H1 (cell line): ENCODE data around the gene MYO5A. TPM values are rescaled to one million over a fixed set of nuclear protein-coding genes. Genes with fewer than 3 reads are reported as not detected.

Experiments
- CTCF ChIA-PET: fragments of 300-600 bp; sonication (Branson Sonifier 250); formaldehyde crosslinking; loops from one replicate; lab custom pipeline; 2021; ENCODE audit not compliant: partially characterized antibody; lab: Charles Lee
- POLR2A ChIA-PET: fragments of 300-600 bp; sonication (Branson Sonifier 250); formaldehyde crosslinking; loops from one replicate; lab custom pipeline; 2021; ENCODE audit warnings: inconsistent platforms; ENCODE audit not compliant: partially characterized antibody; lab: Charles Lee
- DNase-seq, 2 experiments: peaks; one replicate each; pipeline versions ENCODE4 v3.0.0 to v3.0.0-alpha.2; 2010 to 2022; ENCODE audit warnings: low spot score in 2 of 2, low read depth in 1 of 2, mixed read lengths in 1 of 2
- FAIRE-seq: peaks from 2 replicates; lab custom pipeline; 2011; peaks lifted over from hg19 to GRCh38; lab: Jason Lieb, UNC
- H2AFZ ChIP-seq: 2 replicates; pipeline ENCODE4 v1.8.1; 2012; ENCODE audit warnings: low read length, inconsistent platforms
- H2AK5ac ChIP-seq: 2 replicates; pipeline ENCODE4 v1.6.1; 2013; ENCODE audit warnings: low read depth, low read length
- H2BK120ac ChIP-seq: replicated peaks from 2 replicates; pipeline ENCODE3; 2013; ENCODE audit warnings: low read depth, low read length, inconsistent platforms
- H2BK12ac ChIP-seq: 2 replicates; pipeline ENCODE4 v1.6.1; 2013; ENCODE audit warnings: low read depth, low read length
- H2BK15ac ChIP-seq: 2 replicates; pipeline ENCODE4 v1.6.1; 2013; ENCODE audit warnings: low read length
- H2BK20ac ChIP-seq: 2 replicates; pipeline ENCODE4 v1.6.1; 2013; ENCODE audit warnings: low read length
- H2BK5ac ChIP-seq: 2 replicates; pipeline ENCODE4 v1.6.1; 2013; ENCODE audit warnings: low read depth, low read length
- H3K14ac ChIP-seq: 2 replicates; pipeline ENCODE4 v1.6.1; 2013; ENCODE audit warnings: inconsistent platforms; ENCODE audit not compliant: insufficient read length
- H3K18ac ChIP-seq: 2 replicates; pipeline ENCODE4 v1.6.1; 2013; ENCODE audit warnings: low read length; ENCODE audit errors: extremely low read depth
- H3K23ac ChIP-seq: 2 replicates; pipeline ENCODE4 v1.6.1; 2013; ENCODE audit warnings: inconsistent platforms; ENCODE audit not compliant: insufficient read length
- H3K23me2 ChIP-seq: 2 replicates; pipeline ENCODE4 v1.6.1; 2013; ENCODE audit warnings: low read depth, low read length
- H3K27ac ChIP-seq: 2 replicates; pipeline ENCODE4 v1.6.1; 2011; ENCODE audit warnings: low read depth, low read length, inconsistent platforms
- H3K27me3 ChIP-seq, 4 experiments: replicated peaks in 1 of 4; 1 replicate in 1 of 4; 2 replicates in 3 of 4; pipeline versions ENCODE4 v1.6.1 to v1.8.1; 2011 to 2013; ENCODE audit warnings: low read length in 3 of 4, mild to moderate bottlenecking in 3 of 4, inconsistent platforms in 2 of 4, mixed read lengths in 2 of 4, moderate library complexity in 1 of 4; ENCODE audit not compliant: control insufficient read depth in 3 of 4, insufficient read depth in 3 of 4; ENCODE audit errors: extremely low read depth in 1 of 4
- H3K36me3 ChIP-seq, 4 experiments: 2 replicates each; pipeline versions ENCODE4 v1.6.1 to v1.8.1; 2011 to 2013; ENCODE audit warnings: mild to moderate bottlenecking in 4 of 4, low read length in 3 of 4, moderate library complexity in 2 of 4, control low read depth in 1 of 4, inconsistent platforms in 1 of 4; ENCODE audit not compliant: insufficient read depth in 4 of 4, control insufficient read depth in 2 of 4
- H3K4ac ChIP-seq: replicated peaks from 2 replicates; pipeline ENCODE3; 2013; ENCODE audit warnings: low read length, low read depth, mixed read lengths, inconsistent platforms; ENCODE audit not compliant: insufficient read length
- H3K4me1 ChIP-seq, 4 experiments: replicated peaks in 1 of 4; 1 replicate in 1 of 4; 2 replicates in 3 of 4; pipeline versions ENCODE4 v1.6.1 to v1.8.1; 2011 to 2013; ENCODE audit warnings: low read length in 3 of 4, inconsistent platforms in 2 of 4, mixed read lengths in 1 of 4; ENCODE audit not compliant: insufficient read depth in 4 of 4, control insufficient read depth in 3 of 4
- H3K4me2 ChIP-seq, 2 experiments: 2 replicates each; pipeline versions ENCODE4 v1.6.1 to v1.8.1; 2011 to 2013; ENCODE audit warnings: low read depth in 2 of 2, low read length in 2 of 2, control low read depth in 1 of 2, inconsistent platforms in 1 of 2, mild to moderate bottlenecking in 1 of 2; ENCODE audit not compliant: insufficient read depth in 1 of 2
- H3K4me3 ChIP-seq, 4 experiments: fragments of 200-600, 300-600 bp in 1 of 4; sonication (generic), shearing (Covaris generic), sonication (Bioruptor Twin) in 1 of 4; 2 replicates each; pipeline versions ENCODE4 v1.5.1 to v1.8.1; 2011 to 2016; ENCODE audit warnings: low read length in 4 of 4, low read depth in 3 of 4, control low read depth in 2 of 4, inconsistent platforms in 2 of 4, mild to moderate bottlenecking in 2 of 4, mixed read lengths in 1 of 4, moderate library complexity in 1 of 4; ENCODE audit not compliant: insufficient read depth in 2 of 4; ENCODE audit errors: extremely low read depth in 1 of 4
- H3K56ac ChIP-seq: replicated peaks from 2 replicates; pipeline ENCODE3; 2013; ENCODE audit warnings: low read depth, mild to moderate bottlenecking, mixed read lengths, low read length, inconsistent platforms; ENCODE audit not compliant: insufficient read length
- H3K79me1 ChIP-seq: 2 replicates; pipeline ENCODE4 v1.6.1; 2013; ENCODE audit warnings: low read depth, low read length, control low read depth
- H3K79me2 ChIP-seq, 2 experiments: 2 replicates each; pipeline versions ENCODE4 v1.6.1 to v1.8.1; 2012 to 2013; ENCODE audit warnings: low read length in 2 of 2, mild to moderate bottlenecking in 2 of 2, inconsistent platforms in 1 of 2; ENCODE audit not compliant: insufficient read depth in 2 of 2, control insufficient read depth in 1 of 2
- H3K9ac ChIP-seq, 4 experiments: replicated peaks in 1 of 4; 1 replicate in 1 of 4; 2 replicates in 3 of 4; pipeline versions ENCODE4 v1.6.1 to v1.8.1; 2011 to 2013; ENCODE audit warnings: low read depth in 3 of 4, low read length in 3 of 4, control low read depth in 2 of 4, mild to moderate bottlenecking in 2 of 4, moderate library complexity in 2 of 4, inconsistent platforms in 1 of 4; ENCODE audit errors: extremely low read depth in 1 of 4
- H3K9me3 ChIP-seq, 2 experiments: 2 replicates each; pipeline versions ENCODE4 v1.6.1 to v1.8.1; 2012 to 2013; ENCODE audit warnings: mild to moderate bottlenecking in 2 of 2, moderate library complexity in 2 of 2, control low read depth in 1 of 2, inconsistent platforms in 1 of 2, low read depth in 1 of 2, low read length in 1 of 2, mixed read lengths in 1 of 2; ENCODE audit not compliant: insufficient read depth in 2 of 2
- H4K20me1 ChIP-seq, 2 experiments: replicated peaks in 1 of 2; 2 replicates each; pipeline versions ENCODE3 to v1.8.1; 2011 to 2013; ENCODE audit warnings: inconsistent platforms in 2 of 2, low read length in 2 of 2, mild to moderate bottlenecking in 1 of 2; ENCODE audit not compliant: insufficient read depth in 2 of 2, control insufficient read depth in 1 of 2
- H4K5ac ChIP-seq: 2 replicates; pipeline ENCODE4 v1.6.1; 2013; ENCODE audit warnings: low read length, low read depth, mixed read lengths, inconsistent platforms; ENCODE audit not compliant: insufficient read length
- H4K8ac ChIP-seq: 2 replicates; pipeline ENCODE4 v1.8.0; 2013; ENCODE audit warnings: mild to moderate bottlenecking, moderate library complexity, low read length, inconsistent platforms; ENCODE audit not compliant: insufficient read depth; ENCODE audit errors: extremely low read depth
- H4K91ac ChIP-seq: replicated peaks from 2 replicates; pipeline ENCODE3; 2013; ENCODE audit warnings: low read length, mixed read lengths, inconsistent platforms; ENCODE audit not compliant: insufficient read length
- CTBP2 ChIP-seq: IDR thresholded peaks from 2 replicates; pipeline ENCODE4 v1.7.0; 2011; ENCODE audit warnings: borderline replicate concordance, mild to moderate bottlenecking, moderate library complexity, mixed read lengths, low read length; ENCODE audit not compliant: insufficient read depth, insufficient read length
- FOSL1 ChIP-seq: IDR thresholded peaks from 2 replicates; pipeline ENCODE4 v1.6.1; 2011; ENCODE audit warnings: mild to moderate bottlenecking, low read depth, low read length, moderate library complexity; ENCODE audit not compliant: insufficient read depth
- GABPA ChIP-seq: IDR thresholded peaks from 2 replicates; pipeline ENCODE4 v1.6.1; 2011; ENCODE audit warnings: mild to moderate bottlenecking, low read length, moderate library complexity, borderline replicate concordance; ENCODE audit not compliant: insufficient read depth
- KDM4A ChIP-seq: IDR thresholded peaks from one replicate; pipeline ENCODE4 v1.7.1; 2012; ENCODE audit warnings: low read depth, mild to moderate bottlenecking, moderate library complexity, low read length, inconsistent platforms; ENCODE audit not compliant: severe bottlenecking
- SIRT6 ChIP-seq: IDR thresholded peaks from one replicate; pipeline ENCODE4 v1.7.1; 2012; ENCODE audit warnings: low read length, inconsistent platforms
- SIX5 ChIP-seq: IDR thresholded peaks from 2 replicates; pipeline ENCODE4 v1.6.1; 2011; ENCODE audit warnings: mild to moderate bottlenecking, low read depth, low read length
- SRF ChIP-seq: IDR thresholded peaks from 2 replicates; pipeline ENCODE4 v1.6.1; 2011; ENCODE audit warnings: mild to moderate bottlenecking, low read depth, low read length, moderate library complexity
- USF2 ChIP-seq: IDR thresholded peaks from 2 replicates; pipeline ENCODE4 v1.6.1; 2011; ENCODE audit warnings: low read length, improper control_type of control experiment
- WGBS, 2 experiments: shearing (Covaris generic) in 1 of 2; methylation state at CpG; one replicate each; pipeline versions ENCODE4 v1.1.6 to v1.1.7; 2013 to 2015; ENCODE audit warnings: low lambda C conversion rate in 2 of 2, mixed read lengths in 2 of 2, inconsistent platforms in 1 of 2, low coverage in 1 of 2, missing lambda C conversion rate in 1 of 2; ENCODE audit not compliant: insufficient replicate concordance in 2 of 2, insufficient coverage in 1 of 2, insufficient read length in 1 of 2; ENCODE audit errors: extremely low coverage in 1 of 2, missing lambda C conversion rate in 1 of 2; 5-methylcytosine and 5-hydroxymethylcytosine counted together
- polyA plus RNA-seq, 7 experiments: library from polyadenylated mRNA; depleted of rRNA in 3 of 7; stranded (reverse) in 5 of 7; unstranded in 2 of 7; fragments of >200 nt in 5 of 7; fragments of 200-250 nt in 2 of 7; gene quantifications; 1 replicate in 5 of 7; 2 replicates in 1 of 7; 4 replicates in 1 of 7; pipeline versions ENCODE4 v1.2.1 to v1.2.3, GENCODE V29; 2011 to 2013; ENCODE audit warnings: missing spikeins in 2 of 7, mixed read lengths in 2 of 7
- total RNA-seq: library from RNA; stranded (reverse); fragmentation: NEBNext Ultra II Directional; extraction: Animal tissue kit (Norgen Biotek cat#: 25700); gene quantifications from 2 replicates; pipeline ENCODE4 v1.2.1, GENCODE V29; 2021

MYO5A gene
- total and polyA plus RNA-seq, 2 of the 8 experiments (the other 6 are each of a cell fraction or from before 2014, with no cell fraction given), result 11.4 to 24.7 TPM

- FAIRE-seq (no peak), DNase-seq (no peak)
- WGBS, 2 experiments, result 75% methylated on average over 2 of the region's 2 CpGs; no CpG with 5 or more reads in 1 of the 2 experiments
- Histone ChIP-seq H3K23ac (no peak overlapping the region), H3K9ac (no peak overlapping the region), H3K27me3 (no peaks in the 10 kb centered on the region), H3K4me2 (peak overlapping the region; percentile 52 to 62; a peak in 3 of 4 replicates), H3K79me1 (no peaks in the 10 kb centered on the region; the same call in 1 of the 2 replicates), H2AFZ (no peak overlapping the region), H4K91ac (peak overlapping the region; percentile 35), H3K23me2 (no peaks in the 10 kb centered on the region), H3K79me2 (peaks cover 0 to 14% of the 10 kb centered on the region in 2 experiments; a peak in 2 of 4 replicates), H4K8ac (no peak overlapping the region), H3K4ac (no peak overlapping the region), H2BK20ac (peak overlapping the region; percentile 6; the same call in 1 of the 2 replicates), H3K27ac (no peak overlapping the region), H2BK12ac (no peak overlapping the region), H2BK120ac (no peak overlapping the region), H3K4me3 (no peak overlapping the region; a peak in 1 of 8 replicates), H2BK5ac (peak overlapping the region; percentile 82), H3K4me1 (peaks cover 4 to 7% (median 6%) of the 10 kb centered on the region in 4 experiments; a peak in 5 of 7 replicates), H2BK15ac (no peak overlapping the region), H3K18ac (peak overlapping the region; percentile 78), H3K9me3 (no peaks in the 10 kb centered on the region), H3K56ac (no peak overlapping the region), H4K5ac (peak overlapping the region; percentile 6), H3K36me3 (no peaks in the 10 kb centered on the region), H4K20me1 (no peaks in the 10 kb centered on the region), H3K14ac (no peak overlapping the region), H2AK5ac (no peak overlapping the region; the same call in 1 of the 2 replicates)
- ChIA-PET POLR2A (interaction anchor here (0.7 to 1.6 kb wide), 6 partner anchors 8 to 447 kb away, joined by 3 to 6 read pairs (median 3); partner anchors contain the start of gene MYO5A), CTCF (interaction anchor here (0.7 to 1.1 kb wide), 7 partner anchors 16 to 210 kb away, joined by 3 to 4 read pairs (median 3); no protein-coding TSS in a partner anchor)
- TF ChIP-seq SRF (no peak), FOSL1 (no peak), USF2 (no peak), KDM4A (no peak), SIRT6 (no peak), GABPA (no peak), CTBP2 (no peak), SIX5 (no peak)
Observed at GRCh38 chr15:52466716-52467115, 62.0 kb downstream of the MYO5A start.
